B cell (primary cell): Measurements from ENCODE around the gene ZNF132. TPM values are rescaled to one million over a fixed set of nuclear protein-coding genes. Genes with fewer than 3 reads are reported as not detected.

Source experiments
- ATAC-seq: fragments of 200-7000 bp; cut with Tn5 transposase; one replicate; pipeline ENCODE4 v1.10.0; 2021; ENCODE audit warnings: low read depth, mild to moderate bottlenecking, moderate number of reproducible peaks, moderate library complexity
- CTCF ChIA-PET: fragments of 350-600 bp; sonication (Branson Sonifier 250); formaldehyde crosslinking; loops from one replicate; lab custom pipeline; 2021; ENCODE audit warnings: antibody characterized with exemption, inconsistent platforms; lab: Charles Lee
- POLR2A ChIA-PET: fragments of 350-600 bp; sonication (Branson Sonifier 250); formaldehyde crosslinking; loops from one replicate; lab custom pipeline; 2021; ENCODE audit warnings: antibody characterized with exemption; lab: Charles Lee
- DNase-seq: peaks from one replicate; pipeline ENCODE4 v3.0.0; 2013
- H2AFZ ChIP-seq: 2 replicates; pipeline ENCODE4 v1.6.1; 2012; ENCODE audit warnings: mild to moderate bottlenecking, low read depth, low read length; ENCODE audit not compliant: insufficient read depth, poor library complexity, severe bottlenecking
- H3K27ac ChIP-seq, 2 donors: 1 replicate in 1 of 2; 2 replicates in 1 of 2; pipeline ENCODE4 v1.5.1; 2012 to 2013; ENCODE audit warnings: low read length in 2 of 2, mild to moderate bottlenecking in 2 of 2, moderate library complexity in 1 of 2
- H3K27me3 ChIP-seq, 4 experiments: fragments of 200-600 bp in 1 of 4; sonication (generic) in 1 of 4; replicated peaks in 1 of 4; 1 replicate in 2 of 4; 2 replicates in 2 of 4; pipeline versions ENCODE4 v1.6.1 to v1.7.0; 2013 to 2016; ENCODE audit warnings: low read length in 3 of 4, mild to moderate bottlenecking in 2 of 4, mixed read lengths in 1 of 4, moderate library complexity in 1 of 4; ENCODE audit not compliant: insufficient read depth in 4 of 4, control insufficient read depth in 3 of 4; ENCODE audit errors: control extremely low read depth in 1 of 4
- H3K36me3 ChIP-seq, 2 experiments: replicated peaks in 1 of 2; 1 replicate in 1 of 2; 2 replicates in 1 of 2; pipeline versions ENCODE4 v1.6.1 to v1.7.1; 2013; ENCODE audit warnings: low read length in 1 of 2; ENCODE audit not compliant: insufficient read depth in 2 of 2, control insufficient read depth in 1 of 2; ENCODE audit errors: control extremely low read depth in 1 of 2, extremely low read depth in 1 of 2
- H3K4me1 ChIP-seq, 2 donors: fragments of 200-600 bp in 1 of 2; sonication (generic) in 1 of 2; 1 replicate in 1 of 2; 2 replicates in 1 of 2; pipeline versions ENCODE4 v1.5.1 to v1.6.1; 2013 to 2017; ENCODE audit warnings: low read length in 2 of 2; ENCODE audit not compliant: control insufficient read depth in 2 of 2, insufficient read depth in 2 of 2
- H3K4me2 ChIP-seq: replicated peaks from 2 replicates; pipeline ENCODE3; 2012; ENCODE audit warnings: mild to moderate bottlenecking, low read depth, low read length; ENCODE audit not compliant: poor library complexity, severe bottlenecking
- H3K4me3 ChIP-seq, 5 experiments: fragments of 200-600 bp in 1 of 5; sonication (generic) in 1 of 5; 1 replicate in 3 of 5; 2 replicates in 2 of 5; pipeline versions ENCODE4 v1.5.1 to v1.7.0; 2011 to 2016; ENCODE audit warnings: low read length in 4 of 5, mild to moderate bottlenecking in 4 of 5, low read depth in 2 of 5, control low read depth in 1 of 5, moderate library complexity in 1 of 5; ENCODE audit not compliant: insufficient read depth in 1 of 5; ENCODE audit errors: control extremely low read depth in 1 of 5, extremely low read depth in 1 of 5
- H3K79me2 ChIP-seq: fragments of 200-600 bp; sonication (generic); one replicate; pipeline ENCODE4 v1.6.0; 2016; ENCODE audit warnings: low read length; ENCODE audit not compliant: control insufficient read depth, insufficient read depth
- H3K9ac ChIP-seq: fragments of 200-600 bp; sonication (generic); 2 replicates; pipeline ENCODE4 v1.6.1; 2017; ENCODE audit warnings: mild to moderate bottlenecking, low read length, moderate library complexity
- H3K9me3 ChIP-seq, 3 donors: one replicate each; pipeline versions ENCODE4 v1.6.1 to v1.7.1; 2013; ENCODE audit warnings: low read length in 2 of 3; ENCODE audit not compliant: control insufficient read depth in 2 of 3, insufficient read depth in 1 of 3; ENCODE audit errors: control extremely low read depth in 1 of 3
- H4K20me1 ChIP-seq: 2 replicates; pipeline ENCODE4 v1.6.0; 2012; ENCODE audit warnings: mild to moderate bottlenecking, low read length; ENCODE audit not compliant: insufficient read depth, control insufficient read depth, poor library complexity, severe bottlenecking
- H3K27ac Mint-ChIP-seq: one replicate; pipeline ENCODE4 v1.8.0; 2021; ENCODE audit warnings: mixed read lengths
- H3K27me3 Mint-ChIP-seq: one replicate; pipeline ENCODE4 v1.8.0; 2021; ENCODE audit warnings: mixed read lengths
- H3K4me1 Mint-ChIP-seq: one replicate; pipeline ENCODE4 v1.8.0; 2021; ENCODE audit warnings: mixed read lengths
- H3K4me3 Mint-ChIP-seq: one replicate; pipeline ENCODE4 v1.8.0; 2021; ENCODE audit warnings: mixed read lengths
- H3K9me3 Mint-ChIP-seq: one replicate; pipeline ENCODE4 v1.8.0; 2022; ENCODE audit warnings: mixed read lengths; ENCODE audit not compliant: insufficient read depth
- EZH2 ChIP-seq: IDR thresholded peaks from 2 replicates; pipeline ENCODE4 v1.6.1; 2012; ENCODE audit warnings: borderline replicate concordance, low read depth, mild to moderate bottlenecking, moderate library complexity, low read length; ENCODE audit not compliant: insufficient read depth, poor library complexity, severe bottlenecking
- WGBS: methylation state at CpG from one replicate; pipeline ENCODE4 v1.1.5; 2013; ENCODE audit warnings: missing lambda C conversion rate; ENCODE audit not compliant: insufficient coverage; 5-methylcytosine and 5-hydroxymethylcytosine counted together
- intact Hi-C: fragments of 100-400 bp; cut with micrococcal nuclease; formaldehyde crosslinking; loops from one replicate; pipeline ENCODE4 v1.10.0; 2022
- polyA plus RNA-seq: library from polyadenylated mRNA; depleted of rRNA; stranded (reverse); fragments of >200 nt; gene quantifications from 2 replicates; pipeline ENCODE4 v1.2.3, GENCODE V29; 2012
- total RNA-seq, 2 donors: library from RNA; stranded (reverse); fragments of 120-200 nt in 1 of 2; gene quantifications; 1 replicate in 1 of 2; 2 replicates in 1 of 2; pipeline versions ENCODE4 v1.2.3 to v1.2.4, GENCODE V29; 2013 to 2022
- TF ChIP-seq, protein P1 (sequence below): fragments of 200-600 bp; IDR thresholded peaks from one replicate; pipeline ENCODE4 v1.8.0; 2022; ENCODE audit warnings: antibody characterized with exemption, mild to moderate bottlenecking

Gene ZNF132
- total and polyA plus RNA-seq, 2 donors (not counting 1 experiment from before 2014, with no cell fraction given), result 1.6 to 14.7 TPM

DNA sequence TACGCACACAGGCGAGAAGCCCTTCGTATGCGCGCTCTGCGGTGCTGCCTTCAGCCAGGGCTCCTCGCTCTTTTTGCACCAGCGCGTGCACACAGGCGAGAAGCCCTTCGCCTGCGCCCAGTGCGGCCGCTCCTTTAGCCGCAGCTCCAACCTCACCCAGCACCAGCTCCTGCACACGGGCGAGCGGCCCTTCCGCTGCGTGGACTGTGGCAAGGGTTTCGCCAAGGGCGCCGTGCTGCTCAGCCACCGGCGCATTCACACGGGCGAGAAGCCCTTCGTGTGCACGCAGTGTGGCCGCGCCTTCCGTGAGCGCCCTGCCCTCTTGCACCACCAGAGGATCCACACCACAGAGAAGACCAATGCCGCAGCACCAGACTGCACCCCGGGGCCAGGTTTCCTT lies 16.2 kb upstream of the ZNF132 start:
- TF ChIP-seq, protein P1, sequence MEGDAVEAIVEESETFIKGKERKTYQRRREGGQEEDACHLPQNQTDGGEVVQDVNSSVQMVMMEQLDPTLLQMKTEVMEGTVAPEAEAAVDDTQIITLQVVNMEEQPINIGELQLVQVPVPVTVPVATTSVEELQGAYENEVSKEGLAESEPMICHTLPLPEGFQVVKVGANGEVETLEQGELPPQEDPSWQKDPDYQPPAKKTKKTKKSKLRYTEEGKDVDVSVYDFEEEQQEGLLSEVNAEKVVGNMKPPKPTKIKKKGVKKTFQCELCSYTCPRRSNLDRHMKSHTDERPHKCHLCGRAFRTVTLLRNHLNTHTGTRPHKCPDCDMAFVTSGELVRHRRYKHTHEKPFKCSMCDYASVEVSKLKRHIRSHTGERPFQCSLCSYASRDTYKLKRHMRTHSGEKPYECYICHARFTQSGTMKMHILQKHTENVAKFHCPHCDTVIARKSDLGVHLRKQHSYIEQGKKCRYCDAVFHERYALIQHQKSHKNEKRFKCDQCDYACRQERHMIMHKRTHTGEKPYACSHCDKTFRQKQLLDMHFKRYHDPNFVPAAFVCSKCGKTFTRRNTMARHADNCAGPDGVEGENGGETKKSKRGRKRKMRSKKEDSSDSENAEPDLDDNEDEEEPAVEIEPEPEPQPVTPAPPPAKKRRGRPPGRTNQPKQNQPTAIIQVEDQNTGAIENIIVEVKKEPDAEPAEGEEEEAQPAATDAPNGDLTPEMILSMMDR, result no peak
- TF ChIP-seq EZH2, result no peak
- Histone ChIP-seq H3K79me2 (peaks cover 6% of the 10 kb centered on the region), H2AFZ (no peak overlapping the region), H3K27ac (no peak overlapping the region), H3K36me3 (peaks cover 0 to 12% of the 10 kb centered on the region in 2 experiments), H3K9ac (no peak overlapping the region), H3K4me3 (no peak overlapping the region), H3K4me1 (peaks cover under 1 to 7% of the 10 kb centered on the region in 2 donors), H4K20me1 (no peaks in the 10 kb centered on the region), H3K4me2 (no peak overlapping the region), H3K27me3 (no peaks in the 10 kb centered on the region), H3K9me3 (no peaks in the 10 kb centered on the region)
- no peak for DNase-seq
- intact Hi-C loops, result no loop called here
- CTCF ChIA-PET, result no interaction called here
- H3K27ac Mint-ChIP-seq, result no peak overlapping the region
- H3K9me3 Mint-ChIP-seq, result no peaks in the 10 kb centered on the region
- H3K27me3 Mint-ChIP-seq, result no peaks in the 10 kb centered on the region
- 98% methylated on average over 34 of the region's 35 CpGs for WGBS
- no peak overlapping the region for H3K4me3 Mint-ChIP-seq
- ATAC-seq, result no peak
- H3K4me1 Mint-ChIP-seq, result peaks cover 13% of the 10 kb centered on the region
- POLR2A ChIA-PET, result no interaction called here

DNA sequence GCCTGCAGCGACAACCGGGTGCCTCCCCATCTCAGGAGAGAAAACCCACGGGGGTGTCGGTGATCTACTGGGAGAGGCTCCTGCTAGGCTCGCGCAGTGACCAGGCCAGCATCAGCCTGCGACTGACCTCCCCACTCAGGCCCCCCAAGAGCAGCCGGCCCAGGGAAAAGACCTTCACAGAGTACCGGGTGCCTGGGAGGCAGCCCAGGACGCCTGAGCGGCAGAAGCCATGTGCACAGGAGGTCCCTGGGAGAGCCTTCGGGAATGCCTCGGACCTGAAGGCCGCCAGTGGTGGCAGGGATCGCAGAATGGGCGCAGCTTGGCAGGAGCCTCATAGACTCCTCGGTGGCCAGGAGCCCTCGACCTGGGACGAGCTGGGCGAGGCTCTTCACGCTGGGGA lies 15.4 kb upstream of the ZNF132 start:
- Histone ChIP-seq H4K20me1 (no peaks in the 10 kb centered on the region), H3K27ac (no peak overlapping the region), H3K27me3 (no peaks in the 10 kb centered on the region), H3K36me3 (peaks cover 0 to 12% of the 10 kb centered on the region in 2 experiments), H3K9me3 (no peaks in the 10 kb centered on the region), H3K79me2 (peaks cover 6% of the 10 kb centered on the region), H3K4me3 (no peak overlapping the region), H2AFZ (no peak overlapping the region), H3K9ac (no peak overlapping the region), H3K4me2 (no peak overlapping the region), H3K4me1 (peaks cover 5 to 12% of the 10 kb centered on the region in 2 donors)
- 98% methylated on average over 15 of the region's 21 CpGs for WGBS
- H3K9me3 Mint-ChIP-seq, result no peaks in the 10 kb centered on the region
- H3K4me1 Mint-ChIP-seq, result peaks cover 20% of the 10 kb centered on the region
- ChIA-PET POLR2A (no interaction called here), CTCF (no interaction called here)
- H3K27me3 Mint-ChIP-seq, result no peaks in the 10 kb centered on the region
- no peak overlapping the region for H3K4me3 Mint-ChIP-seq
- DNase-seq (no peak), ATAC-seq (no peak)
- intact Hi-C loops, result no loop called here
- H3K27ac Mint-ChIP-seq, result no peak overlapping the region
- TF ChIP-seq EZH2, result no peak
- TF ChIP-seq, protein P1, result no peak
